GM21576 (cell line): Measurements from ENCODE around the gene TMEM94.
"Not testable (repeated sequence)": the region's sequence is repeated elsewhere in the genome, so short reads cannot be mapped to it uniquely, and the experiment has no call there.

Experiments used
- ATAC-seq: cut with Tn5 transposase; IDR thresholded peaks from one replicate; pipeline ENCODE4 v1.9.1; 2021; ENCODE audit warnings: mild to moderate bottlenecking, moderate library complexity; ENCODE audit not compliant: unreplicated experiment

The TMEM94 gene

GRCh38 chr17:75445296-75445695 lies 11.1 kb upstream of the TMEM94 start:
- no peak for ATAC-seq

DNA sequence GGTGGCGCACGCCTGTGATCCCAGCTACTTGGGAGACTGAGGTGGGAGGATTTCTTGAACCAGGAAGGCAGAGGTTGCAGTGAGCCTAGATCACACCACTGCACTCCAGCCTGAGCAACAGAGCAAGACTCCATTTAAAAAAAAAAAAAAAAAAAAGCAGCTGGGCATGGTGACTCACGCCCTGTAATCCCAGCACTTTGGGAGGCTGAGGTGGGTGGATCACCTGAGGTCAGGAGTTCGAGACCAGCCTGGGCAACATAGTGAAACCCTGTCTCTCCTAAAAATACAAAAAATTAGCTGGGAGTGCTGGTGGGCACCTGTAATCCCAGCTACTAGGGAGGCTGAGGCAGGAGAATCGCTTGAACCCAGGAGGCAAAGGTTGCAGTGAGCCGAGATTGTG lies 10.5 kb upstream of the TMEM94 start:
- not testable (repeated sequence) for ATAC-seq

DNA sequence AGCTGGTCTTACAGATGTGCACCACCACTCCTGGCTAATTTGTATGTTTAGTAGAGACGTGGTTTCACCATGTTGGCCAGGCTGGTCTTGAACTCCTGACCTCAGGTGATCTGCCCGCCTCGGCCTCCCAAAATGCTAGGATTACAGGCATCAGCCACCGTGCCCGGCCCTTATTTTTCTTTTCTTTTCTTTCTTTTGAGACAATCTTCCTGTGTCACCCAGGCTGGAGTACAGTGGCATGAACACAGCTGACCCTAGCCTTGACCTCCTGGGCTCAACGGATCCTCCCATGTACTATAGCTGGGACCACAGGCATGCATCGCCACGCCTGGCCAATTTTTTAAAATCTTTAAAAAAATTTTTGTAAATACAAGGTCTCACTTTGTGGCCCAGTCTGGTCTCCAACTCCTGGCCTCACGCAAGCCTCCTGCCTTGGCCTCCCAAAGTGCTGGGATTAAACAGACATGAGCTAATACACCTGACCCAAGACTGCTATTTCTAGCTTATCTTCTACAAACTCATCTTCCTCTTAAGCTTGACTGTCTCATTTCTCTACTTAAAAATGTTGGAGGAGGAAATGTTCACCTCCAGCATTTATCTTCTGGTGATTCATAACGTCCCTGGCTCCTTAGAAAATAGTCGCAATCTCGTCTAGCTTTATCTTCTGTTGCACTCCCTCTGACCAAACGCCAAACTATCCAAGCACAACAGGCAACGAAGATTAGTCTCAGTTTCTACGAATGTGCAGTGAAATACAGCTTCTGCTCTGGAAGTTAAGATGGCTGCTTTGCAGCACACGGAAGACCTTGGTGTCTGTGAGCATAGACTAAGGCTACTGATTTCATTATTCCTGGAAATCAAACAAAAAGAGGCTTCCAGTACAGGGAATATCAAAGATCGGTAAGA lies 8.2 kb upstream of the TMEM94 start:
- no peak for ATAC-seq

- ATAC-seq: no peak
Measured at GRCh38 chr17:75450270-75450669, 6.2 kb upstream of the TMEM94 start.

DNA sequence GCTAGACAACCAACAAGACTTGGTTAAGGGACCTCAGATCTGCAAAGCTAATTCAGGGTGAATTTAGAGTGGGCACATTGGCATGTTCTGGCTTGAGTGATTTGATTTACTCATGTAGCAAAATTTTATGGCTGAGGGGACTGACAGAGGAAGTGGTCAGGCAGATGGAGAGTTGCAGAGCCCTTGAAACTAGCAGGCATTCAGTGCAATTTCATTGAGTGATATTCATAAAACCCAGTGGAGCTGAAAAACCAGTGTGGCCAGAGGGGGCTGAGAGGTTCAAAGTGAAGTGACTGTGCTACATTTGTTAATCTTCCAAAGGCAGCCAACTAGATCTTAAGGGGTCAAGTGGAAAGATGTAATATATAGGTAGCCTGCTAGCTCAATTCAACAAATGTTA lies 2.2 kb upstream of the TMEM94 start:
- no peak for ATAC-seq

GRCh38 chr17:75454672-75455071 lies 1.8 kb upstream of the TMEM94 start:
- ATAC-seq: not testable (repeated sequence)

GRCh38 chr17:75456039-75456416 lies 407 bp upstream of the TMEM94 start:
- ATAC-seq: no peak

- no peak for ATAC-seq
Measured at GRCh38 chr17:75457047-75457654, 716 bp downstream of the TMEM94 start.

- ATAC-seq: no peak
Measured at GRCh38 chr17:75459246-75459589, 2.8 kb downstream of the TMEM94 start.

- no peak for ATAC-seq
Measured at GRCh38 chr17:75459590-75460267, 3.3 kb downstream of the TMEM94 start.

- ATAC-seq: no peak
Measured at GRCh38 chr17:75460295-75460694, 3.9 kb downstream of the TMEM94 start.

GRCh38 chr17:75463603-75464002 lies 7.2 kb downstream of the TMEM94 start:
- ATAC-seq: no peak

- ATAC-seq: no peak
Measured at GRCh38 chr17:75465039-75465438, 8.6 kb downstream of the TMEM94 start.

DNA sequence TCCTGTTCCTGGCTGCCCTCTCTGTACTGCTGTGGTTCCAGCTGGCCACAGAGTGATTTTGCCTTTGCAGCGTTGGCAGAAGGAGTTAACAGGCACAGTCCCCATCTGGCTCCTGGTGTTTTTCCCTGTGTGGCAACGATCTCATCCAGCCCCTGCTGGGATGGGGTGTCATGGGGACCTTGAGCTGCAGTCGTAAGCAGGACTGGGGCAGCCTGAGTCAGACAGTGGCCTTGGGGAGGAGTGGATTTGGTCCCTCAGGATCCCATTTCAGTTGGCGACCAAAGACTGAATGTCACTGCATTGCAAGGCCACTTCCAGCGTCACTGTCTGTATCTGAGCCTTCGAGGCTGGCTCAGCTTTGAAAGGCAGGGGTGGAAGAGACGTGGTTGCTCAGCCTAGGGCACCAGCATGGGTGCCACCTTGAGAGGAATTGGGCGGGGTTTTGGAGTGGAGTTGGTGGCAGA lies 11.9 kb downstream of the TMEM94 start:
- ATAC-seq: no peak

GRCh38 chr17:75468779-75469373 lies 12.4 kb downstream of the TMEM94 start:
- no peak for ATAC-seq

- ATAC-seq: no peak
Measured at GRCh38 chr17:75471207-75471606, 14.8 kb downstream of the TMEM94 start.

- ATAC-seq: no peak
Measured at GRCh38 chr17:75472119-75472518, 15.7 kb downstream of the TMEM94 start.

DNA sequence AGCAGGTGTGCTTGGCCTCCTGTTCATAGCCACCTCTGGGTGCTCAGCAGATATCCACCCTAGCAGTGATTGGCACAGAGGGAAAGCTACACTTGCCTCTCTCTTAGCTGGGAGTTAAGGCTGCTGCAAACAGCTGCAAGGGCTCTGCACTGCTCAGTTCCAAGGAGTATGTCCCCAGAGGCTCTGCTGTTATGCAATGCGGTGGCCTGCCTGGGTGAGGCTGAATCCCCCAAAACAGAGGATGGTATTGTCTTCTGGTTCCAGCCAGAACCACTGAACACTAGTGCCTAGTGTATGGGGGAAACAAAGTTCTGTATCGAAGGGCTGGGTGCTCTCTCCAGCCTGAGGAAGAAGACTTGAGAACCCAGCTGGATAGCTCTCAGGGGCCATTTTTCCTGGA lies 16.8 kb downstream of the TMEM94 start:
- no peak for ATAC-seq

GRCh38 chr17:75474736-75475135 lies 18.3 kb downstream of the TMEM94 start:
- ATAC-seq: no peak

- no peak for ATAC-seq
Measured at GRCh38 chr17:75475144-75475835, 18.9 kb downstream of the TMEM94 start.

DNA sequence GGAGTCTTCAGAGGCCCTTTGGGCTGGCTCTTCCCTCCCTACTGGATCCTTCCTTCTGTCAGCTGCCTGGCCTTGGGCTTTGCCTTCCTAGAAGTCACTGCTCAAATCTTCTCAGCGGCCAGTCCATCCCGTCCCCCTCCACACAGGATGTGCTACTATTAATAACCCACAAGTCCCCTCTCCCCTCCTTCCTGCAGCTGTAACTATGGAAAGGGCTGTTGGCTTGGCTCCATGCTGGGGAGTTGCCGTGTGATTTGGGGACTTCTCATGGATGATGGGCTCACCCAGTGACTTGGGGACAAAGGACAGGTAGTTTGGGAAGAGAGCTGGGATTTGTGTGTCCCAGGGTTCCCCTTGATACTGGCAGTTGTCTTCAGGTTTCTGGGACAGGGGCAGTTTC lies 19.4 kb downstream of the TMEM94 start:
- no peak for ATAC-seq
